H9 (cell line): ENCODE data around the gene SCD5. TPM values are rescaled to one million over a fixed set of nuclear protein-coding genes. Genes with fewer than 3 reads are reported as not detected.

Experiments
- DNase-seq: peaks from one replicate; pipeline ENCODE4 v3.0.0-alpha.2; 2017
- H2AFZ ChIP-seq: one replicate; pipeline ENCODE4 v1.6.1; 2013; ENCODE audit warnings: mild to moderate bottlenecking, low read length, control low read depth, moderate library complexity
- H2AK5ac ChIP-seq: 2 replicates; pipeline ENCODE4 v1.6.1; 2013; ENCODE audit warnings: low read length, control low read depth, mixed read lengths; ENCODE audit not compliant: insufficient read length
- H2BK120ac ChIP-seq: one replicate; pipeline ENCODE4 v1.6.1; 2013; ENCODE audit warnings: low read depth, mild to moderate bottlenecking, low read length, control low read depth, inconsistent platforms; ENCODE audit not compliant: poor library complexity, severe bottlenecking
- H2BK12ac ChIP-seq: 2 replicates; pipeline ENCODE4 v1.6.1; 2013; ENCODE audit warnings: low read length, control low read depth, mixed read lengths, low read depth; ENCODE audit not compliant: insufficient read length
- H2BK15ac ChIP-seq: 2 replicates; pipeline ENCODE4 v1.6.1; 2013; ENCODE audit warnings: low read depth, low read length, control low read depth
- H2BK20ac ChIP-seq: one replicate; pipeline ENCODE4 v1.6.1; 2013; ENCODE audit warnings: low read depth, mild to moderate bottlenecking, low read length, control low read depth, inconsistent platforms; ENCODE audit not compliant: poor library complexity, severe bottlenecking
- H2BK5ac ChIP-seq: 2 replicates; pipeline ENCODE4 v1.6.1; 2013; ENCODE audit warnings: low read length, control low read depth, mixed read lengths; ENCODE audit not compliant: insufficient read length
- H3K14ac ChIP-seq: 2 replicates; pipeline ENCODE4 v1.6.1; 2013; ENCODE audit warnings: low read length, control low read depth; ENCODE audit not compliant: insufficient read depth
- H3K18ac ChIP-seq: 2 replicates; pipeline ENCODE4 v1.6.1; 2013; ENCODE audit warnings: low read depth, mild to moderate bottlenecking, mixed read lengths, low read length, control low read depth; ENCODE audit not compliant: insufficient read length
- H3K23ac ChIP-seq: 2 replicates; pipeline ENCODE4 v1.6.1; 2013; ENCODE audit warnings: low read length, control low read depth, mixed read lengths, low read depth; ENCODE audit not compliant: insufficient read length
- H3K23me2 ChIP-seq: 2 replicates; pipeline ENCODE4 v1.6.1; 2013; ENCODE audit warnings: low read depth, mild to moderate bottlenecking, mixed read lengths, low read length, control low read depth; ENCODE audit not compliant: insufficient read length, poor library complexity, severe bottlenecking
- H3K27ac ChIP-seq: 2 replicates; pipeline ENCODE4 v1.5.1; 2013; ENCODE audit warnings: low read length, control low read depth, mixed read lengths, low read depth; ENCODE audit not compliant: insufficient read length
- H3K27me3 ChIP-seq: 2 replicates; pipeline ENCODE4 v1.6.1; 2013; ENCODE audit warnings: low read length, control low read depth, inconsistent platforms; ENCODE audit not compliant: insufficient read depth
- H3K4ac ChIP-seq: 2 replicates; pipeline ENCODE4 v1.6.1; 2013; ENCODE audit warnings: low read depth, mild to moderate bottlenecking, control low read depth, inconsistent platforms, low read length, moderate library complexity
- H3K4me1 ChIP-seq: 2 replicates; pipeline ENCODE4 v1.6.1; 2013; ENCODE audit warnings: low read length, control low read depth, inconsistent platforms; ENCODE audit not compliant: insufficient read depth
- H3K4me2 ChIP-seq: 2 replicates; pipeline ENCODE4 v1.6.1; 2013; ENCODE audit warnings: low read length, control low read depth, mixed read lengths; ENCODE audit not compliant: insufficient read length, insufficient read depth
- H3K56ac ChIP-seq: 2 replicates; pipeline ENCODE4 v1.6.1; 2013; ENCODE audit warnings: low read depth, mild to moderate bottlenecking, mixed read lengths, low read length, control low read depth; ENCODE audit not compliant: insufficient read length
- H3K79me1 ChIP-seq: 2 replicates; pipeline ENCODE4 v1.6.1; 2013; ENCODE audit warnings: low read depth, mild to moderate bottlenecking, moderate library complexity, low read length, control low read depth, inconsistent platforms; ENCODE audit not compliant: insufficient read depth, poor library complexity, severe bottlenecking
- H3K79me2 ChIP-seq: 2 replicates; pipeline ENCODE4 v1.6.1; 2013; ENCODE audit warnings: low read length, control low read depth, inconsistent platforms; ENCODE audit not compliant: insufficient read depth
- H3K9ac ChIP-seq: 2 replicates; pipeline ENCODE4 v1.6.1; 2013; ENCODE audit warnings: low read length, control low read depth, mixed read lengths; ENCODE audit not compliant: insufficient read length; ENCODE audit errors: extremely low read depth
- H3K9me3 ChIP-seq: one replicate; pipeline ENCODE4 v1.6.1; 2013; ENCODE audit warnings: low read depth, low read length, inconsistent platforms; ENCODE audit not compliant: control insufficient read depth
- H3T11ph ChIP-seq: one replicate; pipeline ENCODE4 v1.6.1; 2013; ENCODE audit warnings: mild to moderate bottlenecking, low read length, control low read depth, inconsistent platforms
- H4K20me1 ChIP-seq: one replicate; pipeline ENCODE4 v1.6.1; 2013; ENCODE audit not compliant: control insufficient read depth, insufficient read length, insufficient read depth
- H4K5ac ChIP-seq: 2 replicates; pipeline ENCODE4 v1.6.1; 2013; ENCODE audit warnings: low read depth, mild to moderate bottlenecking, mixed read lengths, low read length, control low read depth; ENCODE audit not compliant: insufficient read length
- H4K8ac ChIP-seq: replicated peaks from 2 replicates; pipeline ENCODE4 v1.6.1; 2013; ENCODE audit warnings: low read length, control low read depth, mixed read lengths, low read depth; ENCODE audit not compliant: insufficient read length
- H4K91ac ChIP-seq: 2 replicates; pipeline ENCODE4 v1.6.1; 2013; ENCODE audit warnings: low read depth, mild to moderate bottlenecking, moderate library complexity, mixed read lengths, low read length, control low read depth; ENCODE audit not compliant: insufficient read length
- H3K27ac Mint-ChIP-seq, 3 experiments: 2 replicates in 2 of 3; 3 replicates in 1 of 3; pipeline ENCODE4 v1.8.0; 2020 to 2021; ENCODE audit warnings: mixed read lengths in 3 of 3, mild to moderate bottlenecking in 1 of 3, moderate library complexity in 1 of 3
- H3K27me3 Mint-ChIP-seq: 2 replicates; pipeline ENCODE4 v1.8.0; 2021; ENCODE audit warnings: low read depth, mild to moderate bottlenecking, moderate library complexity, mixed read lengths
- H3K36me3 Mint-ChIP-seq, 3 experiments: 2 replicates in 2 of 3; 3 replicates in 1 of 3; pipeline ENCODE4 v1.8.0; 2020 to 2021; ENCODE audit warnings: low read depth in 3 of 3, mixed read lengths in 3 of 3; ENCODE audit not compliant: insufficient read depth in 1 of 3
- H3K4me1 Mint-ChIP-seq, 2 experiments: 2 replicates each; pipeline ENCODE4 v1.8.0; 2020; ENCODE audit warnings: mixed read lengths in 2 of 2
- H3K4me3 Mint-ChIP-seq, 2 experiments: 2 replicates in 1 of 2; 3 replicates in 1 of 2; pipeline ENCODE4 v1.8.0; 2020 to 2021; ENCODE audit warnings: mild to moderate bottlenecking in 2 of 2, mixed read lengths in 2 of 2, moderate library complexity in 1 of 2
- H3K9me3 Mint-ChIP-seq, 2 experiments: 2 replicates in 1 of 2; 3 replicates in 1 of 2; pipeline ENCODE4 v1.8.0; 2020; ENCODE audit warnings: mild to moderate bottlenecking in 2 of 2, mixed read lengths in 2 of 2, moderate library complexity in 1 of 2
- CTCF ChIP-seq: fragments of 200-600 bp; sonication (generic); conservative IDR thresholded peaks from 3 replicates; pipeline ENCODE4 v1.8.0; 2021; ENCODE audit warnings: antibody characterized with exemption, mild to moderate bottlenecking
- WGBS: extraction: QIAGEN DNeasy Blood & Tissue Kit; methylation state at CpG from one replicate; pipeline ENCODE4 v1.1.7; 2013; ENCODE audit warnings: missing lambda C conversion rate, low lambda C conversion rate, mixed read lengths; ENCODE audit not compliant: insufficient read length; ENCODE audit errors: extremely low coverage; 5-methylcytosine and 5-hydroxymethylcytosine counted together
- total RNA-seq: library from RNA; stranded (reverse); gene quantifications from 2 replicates; pipeline ENCODE4 v1.2.1, GENCODE V29; 2021

Gene SCD5
- total RNA-seq, 1 experiment from 2014 or later: 0.68 TPM

DNA sequence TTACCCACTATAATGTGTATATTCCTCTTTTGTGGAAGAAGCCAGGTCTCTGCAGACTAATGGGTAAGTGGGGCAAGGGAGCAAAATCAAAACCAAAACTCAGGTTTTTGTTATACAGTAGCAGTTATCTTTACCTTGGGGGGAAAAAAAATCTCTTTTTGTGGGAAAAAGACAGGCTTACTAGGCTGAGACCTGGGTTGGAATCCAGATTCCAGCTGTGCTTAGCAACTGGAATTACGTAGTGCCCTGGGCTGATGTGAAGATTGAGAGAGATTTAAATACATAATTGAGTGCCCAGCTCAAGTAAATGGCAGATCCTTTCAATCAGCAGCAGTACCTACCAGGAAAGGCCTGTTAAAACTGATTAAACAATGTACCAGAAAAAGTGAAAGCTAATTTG, 15.4 kb upstream of the SCD5 start:
- peaks cover 65% of the 10 kb centered on the region for H3K27me3 Mint-ChIP-seq

More for the DNA sequence above, 15.4 kb upstream of the SCD5 start:
- H3K9me3 ChIP-seq: no peaks in the 10 kb centered on the region
- no peak overlapping the region for H4K5ac ChIP-seq
- no peak overlapping the region for H3K18ac ChIP-seq
- no peaks in the 10 kb centered on the region for H4K20me1 ChIP-seq
- H3K4me1 ChIP-seq: no peaks in the 10 kb centered on the region; the same call in 1 of the 2 replicates
- no CpG with 5 or more reads among the region's 1 CpG for WGBS
- no peak overlapping the region for H3K4me3 Mint-ChIP-seq
- H2BK5ac ChIP-seq: no peak overlapping the region
- no peak for TF ChIP-seq CTCF
- H3T11ph ChIP-seq: no peak overlapping the region
- no peak overlapping the region for H4K91ac ChIP-seq
- H3K4me1 Mint-ChIP-seq: peaks cover 14% of the 10 kb centered on the region in 2 experiments
- no peak overlapping the region for H4K8ac ChIP-seq
- H3K23ac ChIP-seq: no peak overlapping the region
- peaks cover 17% of the 10 kb centered on the region; the same call in 1 of the 2 replicates for H3K27me3 ChIP-seq
- no peak for DNase-seq
- no peak overlapping the region for H3K56ac ChIP-seq
- H3K4me2 ChIP-seq: no peak overlapping the region
- H3K4ac ChIP-seq: no peak overlapping the region
- H3K14ac ChIP-seq: no peak overlapping the region
- no peak overlapping the region for H2AK5ac ChIP-seq
- peaks cover 7 to 23% (median 11%) of the 10 kb centered on the region in 3 experiments; a peak in 5 of 7 replicates for H3K36me3 Mint-ChIP-seq
- peaks cover 4% of the 10 kb centered on the region for H3K23me2 ChIP-seq
- no peak overlapping the region for H2BK120ac ChIP-seq
- no peaks in the 10 kb centered on the region for H3K9me3 Mint-ChIP-seq
- H2AFZ ChIP-seq: no peak overlapping the region
- no peak overlapping the region for H2BK15ac ChIP-seq
- H3K27ac Mint-ChIP-seq: no peak overlapping the region
- no peak overlapping the region for H3K9ac ChIP-seq
- no peaks in the 10 kb centered on the region for H3K79me1 ChIP-seq
- no peak overlapping the region for H2BK12ac ChIP-seq
- H3K27ac ChIP-seq: no peak overlapping the region
- no peak overlapping the region for H2BK20ac ChIP-seq
- no peaks in the 10 kb centered on the region for H3K79me2 ChIP-seq
